ENCODE results near the gene COL28A1.
A peak's percentile ranks its signal among the peaks of the same experiment; 100 is the strongest.

Gene COL28A1

DNA sequence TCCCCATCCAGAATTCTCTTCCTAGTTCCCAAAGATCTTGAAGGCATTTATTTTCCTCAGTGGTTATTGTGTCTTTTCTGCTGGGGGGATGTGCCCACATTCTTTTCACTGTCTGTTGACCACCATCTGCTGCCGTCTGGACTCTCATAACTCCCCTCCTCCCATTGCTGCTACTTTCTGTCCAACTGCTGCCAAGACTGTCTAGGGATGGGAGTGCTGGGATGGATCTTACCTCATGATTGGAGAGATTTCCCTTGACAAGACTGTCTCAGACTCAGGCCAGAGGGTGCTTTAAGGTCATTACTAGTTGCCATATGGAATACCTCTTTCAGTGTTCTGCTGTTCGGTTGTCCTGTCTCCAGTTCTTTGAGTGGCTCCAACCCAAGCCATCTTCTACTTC is 211.8 kb downstream of the COL28A1 start:
- no peak for TF ChIP-seq ZNF174 (tag by site-specific recombination; IDR thresholded peaks at IDR 0.05)
- Histone ChIP-seq H3K9me3 (ENCODE audit: control insufficient read depth, insufficient read depth, low read depth, low read length) (no peaks in the 10 kb centered on the region), H3K27ac (ENCODE audit: extremely low read depth, low read depth, low read length) (no peak overlapping the region), H3K4me1 (ENCODE audit: control insufficient read depth, insufficient read depth, low read length) (peaks cover 9% of the 10 kb centered on the region), H3K4me3 (ENCODE audit: low read depth, low read length) (no peak overlapping the region), H3K36me3 (ENCODE audit: control insufficient read depth in 2 of 2, insufficient read depth in 1 of 2, low read length in 2 of 2) (no peaks in the 10 kb centered on the region)
- ChIA-PET POLR2A (no interaction called here), CTCF (no interaction called here)

DNA sequence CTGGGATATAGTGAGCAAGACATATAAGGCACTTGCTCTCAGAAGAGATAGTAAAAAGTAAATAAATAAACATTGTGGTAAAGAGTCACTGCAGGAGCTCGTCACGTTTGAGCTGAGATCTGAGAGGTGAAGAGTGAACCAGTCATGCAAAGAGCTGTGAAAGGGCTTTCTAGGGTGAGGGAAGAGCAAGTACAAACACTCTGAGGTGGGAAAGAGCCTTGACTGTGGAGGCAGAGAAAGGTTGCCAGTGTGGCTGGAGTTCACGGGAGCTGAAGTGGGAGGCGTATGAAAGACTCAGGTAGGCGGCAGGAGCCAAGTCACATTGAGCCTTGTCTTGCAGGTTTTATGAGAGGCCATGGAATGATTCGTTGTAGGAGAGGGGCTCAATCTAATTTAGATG is 212.3 kb downstream of the COL28A1 start:
- H3K9me3 ChIP-seq (ENCODE audit: control insufficient read depth, insufficient read depth, low read depth, low read length) = no peaks in the 10 kb centered on the region
- CTCF ChIA-PET = interaction anchor here (0.7 kb wide), 1 partner anchor 13 kb away, joined by 3 read pairs; no protein-coding TSS in a partner anchor
- H3K27ac ChIP-seq (ENCODE audit: extremely low read depth, low read depth, low read length) = no peak overlapping the region
- no peak for TF ChIP-seq GFI1B (tag by site-specific recombination; IDR thresholded peaks at IDR 0.05)
- TF ChIP-seq TCF7L2 (IDR thresholded peaks at IDR 0.05; ENCODE audit: borderline replicate concordance, low read depth, low read length) = peak; percentile 56; the same call in 1 of the 2 replicates
- peak; percentile 68 for TF ChIP-seq ZIC2 (tag by site-specific recombination; IDR thresholded peaks at IDR 0.05)
- peak; percentile 47; the same call in 1 of the 2 replicates for TF ChIP-seq FEZF1 (tag by site-specific recombination; IDR thresholded peaks at IDR 0.05)
- peak; percentile 76 for TF ChIP-seq OSR2 (tag by site-specific recombination; IDR thresholded peaks at IDR 0.05)
- TF ChIP-seq, protein P1, sequence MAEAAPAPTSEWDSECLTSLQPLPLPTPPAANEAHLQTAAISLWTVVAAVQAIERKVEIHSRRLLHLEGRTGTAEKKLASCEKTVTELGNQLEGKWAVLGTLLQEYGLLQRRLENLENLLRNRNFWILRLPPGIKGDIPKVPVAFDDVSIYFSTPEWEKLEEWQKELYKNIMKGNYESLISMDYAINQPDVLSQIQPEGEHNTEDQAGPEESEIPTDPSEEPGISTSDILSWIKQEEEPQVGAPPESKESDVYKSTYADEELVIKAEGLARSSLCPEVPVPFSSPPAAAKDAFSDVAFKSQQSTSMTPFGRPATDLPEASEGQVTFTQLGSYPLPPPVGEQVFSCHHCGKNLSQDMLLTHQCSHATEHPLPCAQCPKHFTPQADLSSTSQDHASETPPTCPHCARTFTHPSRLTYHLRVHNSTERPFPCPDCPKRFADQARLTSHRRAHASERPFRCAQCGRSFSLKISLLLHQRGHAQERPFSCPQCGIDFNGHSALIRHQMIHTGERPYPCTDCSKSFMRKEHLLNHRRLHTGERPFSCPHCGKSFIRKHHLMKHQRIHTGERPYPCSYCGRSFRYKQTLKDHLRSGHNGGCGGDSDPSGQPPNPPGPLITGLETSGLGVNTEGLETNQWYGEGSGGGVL (tag by site-specific recombination; IDR thresholded peaks at IDR 0.05) = peak; percentile 52
- peak; percentile 53 for TF ChIP-seq ZFHX2 (tag by site-specific recombination; conservative IDR thresholded peaks at IDR 0.05)
- TF ChIP-seq, protein P2, sequence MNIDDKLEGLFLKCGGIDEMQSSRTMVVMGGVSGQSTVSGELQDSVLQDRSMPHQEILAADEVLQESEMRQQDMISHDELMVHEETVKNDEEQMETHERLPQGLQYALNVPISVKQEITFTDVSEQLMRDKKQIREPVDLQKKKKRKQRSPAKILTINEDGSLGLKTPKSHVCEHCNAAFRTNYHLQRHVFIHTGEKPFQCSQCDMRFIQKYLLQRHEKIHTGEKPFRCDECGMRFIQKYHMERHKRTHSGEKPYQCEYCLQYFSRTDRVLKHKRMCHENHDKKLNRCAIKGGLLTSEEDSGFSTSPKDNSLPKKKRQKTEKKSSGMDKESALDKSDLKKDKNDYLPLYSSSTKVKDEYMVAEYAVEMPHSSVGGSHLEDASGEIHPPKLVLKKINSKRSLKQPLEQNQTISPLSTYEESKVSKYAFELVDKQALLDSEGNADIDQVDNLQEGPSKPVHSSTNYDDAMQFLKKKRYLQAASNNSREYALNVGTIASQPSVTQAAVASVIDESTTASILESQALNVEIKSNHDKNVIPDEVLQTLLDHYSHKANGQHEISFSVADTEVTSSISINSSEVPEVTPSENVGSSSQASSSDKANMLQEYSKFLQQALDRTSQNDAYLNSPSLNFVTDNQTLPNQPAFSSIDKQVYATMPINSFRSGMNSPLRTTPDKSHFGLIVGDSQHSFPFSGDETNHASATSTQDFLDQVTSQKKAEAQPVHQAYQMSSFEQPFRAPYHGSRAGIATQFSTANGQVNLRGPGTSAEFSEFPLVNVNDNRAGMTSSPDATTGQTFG (tag by site-specific recombination; IDR thresholded peaks at IDR 0.05; ENCODE audit: borderline replicate concordance) = no peak
- TF ChIP-seq ZNF140 (tag by site-specific recombination; IDR thresholded peaks at IDR 0.05) = no peak
- no peak for TF ChIP-seq ZNF266 (tag by site-specific recombination; IDR thresholded peaks at IDR 0.05; ENCODE audit: low read depth)
- peak; percentile 75; the same call in 1 of the 2 replicates for TF ChIP-seq EGR2 (tag by site-specific recombination; IDR thresholded peaks at IDR 0.05; ENCODE audit: low read depth)
- TF ChIP-seq, protein P3, sequence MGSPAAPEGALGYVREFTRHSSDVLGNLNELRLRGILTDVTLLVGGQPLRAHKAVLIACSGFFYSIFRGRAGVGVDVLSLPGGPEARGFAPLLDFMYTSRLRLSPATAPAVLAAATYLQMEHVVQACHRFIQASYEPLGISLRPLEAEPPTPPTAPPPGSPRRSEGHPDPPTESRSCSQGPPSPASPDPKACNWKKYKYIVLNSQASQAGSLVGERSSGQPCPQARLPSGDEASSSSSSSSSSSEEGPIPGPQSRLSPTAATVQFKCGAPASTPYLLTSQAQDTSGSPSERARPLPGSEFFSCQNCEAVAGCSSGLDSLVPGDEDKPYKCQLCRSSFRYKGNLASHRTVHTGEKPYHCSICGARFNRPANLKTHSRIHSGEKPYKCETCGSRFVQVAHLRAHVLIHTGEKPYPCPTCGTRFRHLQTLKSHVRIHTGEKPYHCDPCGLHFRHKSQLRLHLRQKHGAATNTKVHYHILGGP (tag by site-specific recombination; IDR thresholded peaks at IDR 0.05) = peak; percentile 84
- 0 out of 2 replicates have a peak, but pooled peaks have one; percentile 10 for TF ChIP-seq GLIS1 (tag by site-specific recombination; IDR thresholded peaks at IDR 0.05)
- TF ChIP-seq ZNF48 (tag by site-specific recombination; IDR thresholded peaks at IDR 0.05) = no peak
- TF ChIP-seq ZNF416 (tag by site-specific recombination; IDR thresholded peaks at IDR 0.05) = no peak
- POLR2A ChIA-PET = no interaction called here
- H3K4me3 ChIP-seq (ENCODE audit: low read depth, low read length) = no peak overlapping the region
- H3K36me3 ChIP-seq (ENCODE audit: control insufficient read depth in 2 of 2, insufficient read depth in 1 of 2, low read length in 2 of 2) = no peaks in the 10 kb centered on the region
- peaks cover 9% of the 10 kb centered on the region for H3K4me1 ChIP-seq (ENCODE audit: control insufficient read depth, insufficient read depth, low read length)

DNA sequence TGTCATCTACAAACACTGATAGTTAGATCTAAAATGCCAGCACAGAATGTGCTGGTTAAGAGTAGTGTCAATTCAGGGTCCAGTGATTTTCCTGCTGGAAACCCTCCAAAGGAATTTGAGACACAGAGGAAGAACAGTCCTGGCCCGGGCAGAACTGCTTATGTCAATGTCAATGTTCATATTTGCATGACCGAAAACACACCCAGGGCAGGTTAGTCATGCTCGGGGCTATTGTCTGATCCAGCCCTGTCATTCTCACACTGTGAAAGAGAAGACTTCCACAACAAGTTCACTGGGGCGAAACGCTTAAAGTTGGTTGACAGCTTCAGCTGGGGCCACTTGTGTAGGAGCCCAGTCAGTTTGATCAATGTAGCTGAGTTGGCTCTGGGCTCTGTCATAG is 214.0 kb downstream of the COL28A1 start:
- no peaks in the 10 kb centered on the region for H3K36me3 ChIP-seq (ENCODE audit: control insufficient read depth in 2 of 2, insufficient read depth in 1 of 2, low read length in 2 of 2)
- H3K27ac ChIP-seq (ENCODE audit: extremely low read depth, low read depth, low read length) = no peak overlapping the region
- no peaks in the 10 kb centered on the region for H3K9me3 ChIP-seq (ENCODE audit: control insufficient read depth, insufficient read depth, low read depth, low read length)
- H3K4me3 ChIP-seq (ENCODE audit: low read depth, low read length) = no peak overlapping the region
- ChIA-PET POLR2A (interaction anchor here (0.7 kb wide), 1 partner anchor 214 kb away, joined by 4 read pairs; no protein-coding TSS in a partner anchor), CTCF (no interaction called here)
- H3K4me1 ChIP-seq (ENCODE audit: control insufficient read depth, insufficient read depth, low read length) = peaks cover 9% of the 10 kb centered on the region
- TF ChIP-seq ZNF837 (tag by site-specific recombination; IDR thresholded peaks at IDR 0.05) = no peak
- no peak for TF ChIP-seq KLF9 (tag by site-specific recombination; IDR thresholded peaks at IDR 0.05; ENCODE audit: low read depth)
- TF ChIP-seq GLIS2 (tag by site-specific recombination; IDR thresholded peaks at IDR 0.05) = no peak
- no peak for TF ChIP-seq ZNF510 (tag by site-specific recombination; IDR thresholded peaks at IDR 0.05; ENCODE audit: insufficient replicate concordance)
- no peak for TF ChIP-seq ZNF555 (tag by site-specific recombination; conservative IDR thresholded peaks at IDR 0.05)
- TF ChIP-seq, protein P4, sequence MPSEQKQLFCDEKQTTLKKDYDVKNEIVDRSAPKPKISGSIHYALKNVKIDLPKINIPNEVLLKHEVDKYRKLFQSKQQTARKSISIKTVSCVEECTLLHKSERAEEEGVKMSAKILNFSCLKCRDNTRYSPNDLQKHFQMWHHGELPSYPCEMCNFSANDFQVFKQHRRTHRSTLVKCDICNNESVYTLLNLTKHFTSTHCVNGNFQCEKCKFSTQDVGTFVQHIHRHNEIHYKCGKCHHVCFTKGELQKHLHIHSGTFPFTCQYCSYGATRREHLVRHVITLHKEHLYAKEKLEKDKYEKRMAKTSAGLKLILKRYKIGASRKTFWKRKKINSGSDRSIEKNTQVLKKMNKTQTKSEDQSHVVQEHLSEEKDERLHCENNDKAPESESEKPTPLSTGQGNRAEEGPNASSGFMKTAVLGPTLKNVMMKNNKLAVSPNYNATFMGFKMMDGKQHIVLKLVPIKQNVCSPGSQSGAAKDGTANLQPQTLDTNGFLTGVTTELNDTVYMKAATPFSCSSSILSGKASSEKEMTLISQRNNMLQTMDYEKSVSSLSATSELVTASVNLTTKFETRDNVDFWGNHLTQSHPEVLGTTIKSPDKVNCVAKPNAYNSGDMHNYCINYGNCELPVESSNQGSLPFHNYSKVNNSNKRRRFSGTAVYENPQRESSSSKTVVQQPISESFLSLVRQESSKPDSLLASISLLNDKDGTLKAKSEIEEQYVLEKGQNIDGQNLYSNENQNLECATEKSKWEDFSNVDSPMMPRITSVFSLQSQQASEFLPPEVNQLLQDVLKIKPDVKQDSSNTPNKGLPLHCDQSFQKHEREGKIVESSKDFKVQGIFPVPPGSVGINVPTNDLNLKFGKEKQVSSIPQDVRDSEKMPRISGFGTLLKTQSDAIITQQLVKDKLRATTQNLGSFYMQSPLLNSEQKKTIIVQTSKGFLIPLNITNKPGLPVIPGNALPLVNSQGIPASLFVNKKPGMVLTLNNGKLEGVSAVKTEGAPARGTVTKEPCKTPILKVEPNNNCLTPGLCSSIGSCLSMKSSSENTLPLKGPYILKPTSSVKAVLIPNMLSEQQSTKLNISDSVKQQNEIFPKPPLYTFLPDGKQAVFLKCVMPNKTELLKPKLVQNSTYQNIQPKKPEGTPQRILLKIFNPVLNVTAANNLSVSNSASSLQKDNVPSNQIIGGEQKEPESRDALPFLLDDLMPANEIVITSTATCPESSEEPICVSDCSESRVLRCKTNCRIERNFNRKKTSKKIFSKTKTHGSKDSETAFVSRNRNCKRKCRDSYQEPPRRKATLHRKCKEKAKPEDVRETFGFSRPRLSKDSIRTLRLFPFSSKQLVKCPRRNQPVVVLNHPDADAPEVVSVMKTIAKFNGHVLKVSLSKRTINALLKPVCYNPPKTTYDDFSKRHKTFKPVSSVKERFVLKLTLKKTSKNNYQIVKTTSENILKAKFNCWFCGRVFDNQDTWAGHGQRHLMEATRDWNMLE (tag by site-specific recombination; conservative IDR thresholded peaks at IDR 0.05; ENCODE audit: low read depth) = no peak
